ENCODE measurements around the gene PCNX1.

Gene PCNX1

DNA sequence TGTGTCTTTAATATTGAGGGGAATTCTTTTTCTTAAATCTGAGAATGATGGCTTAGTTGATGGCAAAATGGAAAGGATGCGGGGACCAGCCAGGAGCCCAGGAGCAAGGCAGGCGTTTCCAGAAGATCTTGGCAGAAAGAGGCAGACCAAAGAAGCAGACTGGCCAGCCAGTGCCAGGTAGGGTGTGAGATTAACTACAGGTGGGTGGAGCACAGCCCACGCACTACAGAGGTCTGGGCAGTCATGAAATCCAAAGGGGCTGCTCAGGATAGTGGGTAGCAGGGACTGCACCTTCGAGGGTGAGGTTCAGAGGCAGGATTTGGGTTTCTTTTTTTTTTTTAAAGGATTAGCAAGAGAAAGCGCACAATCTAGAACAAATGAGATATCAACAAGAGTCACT is 17.7 kb upstream of the PCNX1 start:
- DNase-seq (ENCODE audit: low spot score), result no peak

DNA sequence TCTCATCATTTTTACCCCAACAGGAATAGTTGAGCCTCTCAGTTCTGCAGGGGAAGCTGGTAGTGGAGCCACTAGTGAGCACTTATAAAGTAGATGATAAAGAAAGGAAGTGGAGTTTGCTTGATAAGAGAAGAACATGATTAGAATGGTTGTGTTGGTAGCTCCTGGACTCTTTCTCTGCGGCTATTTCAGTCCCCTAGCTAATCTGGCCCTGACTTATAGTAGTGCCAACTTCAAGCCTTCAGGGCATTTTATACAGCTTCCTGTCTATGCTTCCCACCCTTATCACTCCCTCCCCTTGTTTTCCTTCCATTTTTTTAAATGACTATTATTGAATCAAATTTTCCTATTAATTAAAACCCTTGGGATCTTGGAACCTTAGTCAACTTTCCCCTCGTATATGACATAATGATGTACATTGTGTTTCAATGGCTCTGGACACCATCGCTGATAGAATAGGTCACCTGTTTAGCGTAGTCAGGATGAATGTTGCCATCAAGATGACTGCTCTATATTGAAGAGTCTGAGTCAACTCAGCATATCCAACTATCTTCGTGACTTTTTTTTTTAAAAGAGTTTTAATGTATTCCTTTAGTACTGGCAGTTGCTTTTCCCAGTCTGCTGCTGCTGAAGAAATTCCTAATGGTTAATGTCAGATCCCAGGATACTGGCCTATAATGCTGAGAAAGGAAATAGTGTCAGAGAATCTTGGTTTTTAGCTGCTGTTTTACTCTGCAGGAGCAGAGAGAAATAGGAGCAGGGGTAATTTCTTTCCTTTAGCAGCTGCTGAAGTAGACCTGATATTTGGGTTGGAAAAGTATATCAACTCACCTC is 16.2 kb upstream of the PCNX1 start:
- no peak for DNase-seq (ENCODE audit: low spot score)

DNA sequence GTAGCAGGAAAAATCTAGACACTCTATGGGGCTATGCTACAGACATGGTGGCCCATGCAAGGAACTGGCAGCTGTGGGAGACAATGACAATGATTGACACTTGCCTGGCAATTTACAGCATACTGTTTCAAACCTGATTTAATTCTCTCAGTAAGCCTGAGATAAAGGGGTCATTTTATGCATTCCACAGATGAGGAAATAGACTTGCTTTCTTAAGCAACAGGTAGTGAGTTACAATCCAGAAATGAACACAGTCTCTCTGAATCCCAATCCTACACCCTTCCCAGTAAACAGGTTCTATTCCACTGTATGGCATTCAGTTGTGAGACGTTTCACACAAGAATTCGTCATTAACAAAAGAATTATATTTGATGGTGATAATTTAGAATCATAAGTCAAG is 15.5 kb upstream of the PCNX1 start:
- no peak for DNase-seq (ENCODE audit: low spot score)

DNA sequence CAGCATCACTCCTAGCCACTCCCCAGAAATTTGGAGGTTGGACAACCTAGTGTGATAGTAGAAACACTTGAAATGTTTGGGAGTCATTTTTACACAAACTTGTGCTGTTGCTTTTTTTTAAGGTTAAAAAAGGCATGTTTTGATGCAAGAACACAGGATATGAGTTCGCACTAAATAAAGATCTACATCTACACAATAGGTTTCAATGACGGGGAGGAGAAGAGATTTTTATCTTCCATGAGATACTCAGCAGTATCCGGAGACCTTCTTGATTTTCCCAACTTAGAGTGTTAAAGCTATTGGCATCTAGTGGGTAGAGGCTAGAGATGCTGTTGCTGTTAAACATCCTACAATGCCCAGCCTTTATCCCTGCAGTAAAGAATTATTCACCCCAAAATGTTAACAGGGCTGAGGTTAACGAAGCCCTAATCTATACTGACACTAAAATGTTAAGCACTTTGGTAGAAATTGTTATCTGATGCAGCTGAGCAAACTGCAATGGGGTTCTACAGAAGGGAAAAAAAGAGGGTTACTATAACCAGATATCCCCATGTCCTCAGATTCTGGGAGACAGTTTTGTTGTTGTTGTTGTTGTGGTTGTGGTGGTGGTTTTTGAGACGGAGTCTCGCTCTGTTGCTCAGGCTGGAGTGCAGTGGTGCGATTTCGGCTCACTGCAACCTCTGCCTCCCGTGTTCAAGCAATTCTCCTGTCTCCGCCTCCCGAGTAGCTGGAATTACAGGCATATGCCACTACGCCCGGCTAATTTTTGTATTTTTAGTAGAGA is 14.0 kb upstream of the PCNX1 start:
- no peak for DNase-seq (ENCODE audit: low spot score)

DNA sequence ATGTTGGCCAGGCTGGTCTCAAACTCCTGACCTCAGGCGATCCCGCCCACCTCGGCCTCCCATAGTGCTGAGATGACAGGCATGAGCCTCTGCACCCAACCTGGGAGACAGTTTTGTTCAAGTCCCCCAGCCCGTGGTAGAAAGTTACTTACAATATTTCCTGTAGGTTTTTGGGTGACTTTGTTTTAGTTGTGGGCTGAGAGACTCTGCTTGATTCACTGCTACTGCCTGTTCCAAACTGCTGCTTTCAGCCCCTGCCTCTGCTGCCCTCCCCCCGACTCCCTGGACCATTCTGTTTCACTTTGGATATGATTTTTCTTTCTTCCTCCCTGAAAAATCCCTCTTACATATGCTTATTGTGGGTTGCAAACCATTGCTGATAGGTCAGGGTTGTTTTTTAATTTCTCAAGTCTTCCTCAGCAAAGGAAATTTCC is 13.4 kb upstream of the PCNX1 start:
- DNase-seq (ENCODE audit: low spot score), result no peak

DNA sequence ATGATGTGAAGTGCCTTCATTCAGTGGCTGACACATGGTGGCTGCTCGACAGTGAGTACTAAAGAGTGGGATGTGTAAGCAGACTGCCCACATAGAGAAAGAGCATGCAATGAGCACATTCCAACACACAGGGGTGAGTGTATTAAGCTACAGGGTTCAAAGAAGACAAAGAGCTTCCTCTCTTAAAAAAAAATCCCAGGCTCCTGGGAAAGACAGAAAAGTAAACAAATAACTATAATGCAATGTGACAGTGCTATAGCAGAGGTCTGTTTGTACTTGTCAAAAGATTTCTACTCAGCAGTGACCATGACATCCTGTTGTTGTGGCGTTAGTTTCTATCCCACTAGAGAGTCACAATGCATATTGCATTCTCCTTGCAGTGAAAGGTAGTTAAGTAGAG is 12.4 kb upstream of the PCNX1 start:
- no peak for DNase-seq (ENCODE audit: low spot score)

DNA sequence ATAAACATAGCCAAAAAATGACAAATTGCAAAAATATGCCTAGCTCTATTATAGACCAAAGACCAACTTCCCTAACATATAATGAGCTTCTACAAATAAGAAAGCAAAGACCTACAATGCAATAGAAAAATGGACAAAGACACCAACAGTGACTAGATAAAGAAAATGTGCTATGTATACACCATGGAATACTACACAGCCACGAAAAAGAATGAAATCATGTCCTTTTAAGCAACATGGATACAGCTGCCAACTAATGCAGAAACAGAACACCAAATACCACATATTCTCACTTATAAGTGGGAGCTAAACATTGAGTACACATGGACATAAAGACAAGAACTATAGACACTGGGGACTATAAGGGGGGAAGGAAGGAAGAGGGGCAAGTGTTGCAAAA is 10.9 kb upstream of the PCNX1 start:
- no peak for DNase-seq (ENCODE audit: low spot score)

DNA sequence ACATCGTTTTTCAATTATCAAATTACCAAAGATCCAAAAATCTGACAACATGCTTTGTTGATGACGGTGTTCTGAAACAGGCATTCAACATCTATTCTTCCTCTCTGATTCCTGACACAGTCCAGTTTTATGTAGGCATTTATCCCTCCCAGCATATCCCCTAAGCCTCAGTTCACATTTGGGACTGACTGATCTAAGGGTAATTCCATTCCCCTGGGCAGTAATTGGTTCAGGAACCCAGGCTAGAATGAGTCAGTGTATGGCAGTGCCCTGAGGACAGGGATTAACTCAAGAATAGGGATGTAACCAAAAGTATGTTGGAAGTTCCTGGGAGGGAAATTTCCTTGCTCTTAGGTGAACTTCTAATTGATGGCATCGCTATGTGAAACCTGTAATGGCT is 10.3 kb upstream of the PCNX1 start:
- DNase-seq (ENCODE audit: low spot score), result no peak

DNA sequence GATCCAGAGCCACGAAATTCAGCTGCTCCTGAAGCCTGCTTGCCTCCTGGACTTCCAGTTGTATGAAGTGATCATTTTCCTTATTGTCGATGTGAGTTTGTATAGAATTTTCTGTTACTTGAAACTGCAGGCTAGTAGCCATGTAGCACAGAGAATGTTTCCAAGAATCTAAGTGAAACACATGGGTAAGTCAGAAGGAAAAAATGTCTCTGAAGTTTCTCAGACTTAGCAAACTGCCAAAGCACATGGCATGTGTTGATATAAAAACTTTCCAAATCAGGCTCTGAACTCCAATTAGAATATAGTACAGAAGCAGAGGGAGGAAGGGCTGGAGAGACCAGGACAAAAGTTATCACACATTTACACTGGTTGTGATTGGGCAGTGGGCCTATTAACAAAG is 9.8 kb upstream of the PCNX1 start:
- no peak for DNase-seq (ENCODE audit: low spot score)

DNA sequence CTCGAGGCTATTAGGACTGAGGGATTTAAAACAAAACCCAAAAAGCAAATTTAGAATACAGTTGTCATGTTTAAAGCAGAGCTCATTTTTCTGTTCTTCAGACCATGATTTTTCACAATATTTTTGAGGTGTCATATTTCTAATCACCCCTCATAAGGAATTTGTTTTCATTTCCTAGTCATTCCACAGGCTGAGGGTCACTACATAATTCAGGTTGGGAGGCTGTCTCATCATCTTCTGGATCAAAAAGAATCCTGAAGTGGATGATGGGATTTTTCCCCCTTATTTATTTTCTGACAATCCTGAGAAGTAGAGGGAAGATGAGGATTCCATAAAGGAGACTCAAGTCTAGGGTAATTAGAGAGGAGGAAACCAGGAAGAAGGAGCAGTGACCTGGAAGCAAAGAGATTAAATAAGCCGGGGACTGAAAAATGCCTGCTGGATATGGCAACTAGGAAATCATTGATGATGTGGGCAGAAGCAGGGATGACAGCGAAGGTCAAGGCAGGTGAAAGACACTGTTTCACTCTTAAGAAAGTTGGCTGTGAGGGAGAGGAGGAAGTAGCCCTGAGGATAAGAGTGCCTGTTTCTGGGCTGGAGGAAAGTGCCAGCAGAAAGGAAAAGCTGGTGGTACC is 9.0 kb upstream of the PCNX1 start:
- DNase-seq (ENCODE audit: low spot score), result no peak

DNA sequence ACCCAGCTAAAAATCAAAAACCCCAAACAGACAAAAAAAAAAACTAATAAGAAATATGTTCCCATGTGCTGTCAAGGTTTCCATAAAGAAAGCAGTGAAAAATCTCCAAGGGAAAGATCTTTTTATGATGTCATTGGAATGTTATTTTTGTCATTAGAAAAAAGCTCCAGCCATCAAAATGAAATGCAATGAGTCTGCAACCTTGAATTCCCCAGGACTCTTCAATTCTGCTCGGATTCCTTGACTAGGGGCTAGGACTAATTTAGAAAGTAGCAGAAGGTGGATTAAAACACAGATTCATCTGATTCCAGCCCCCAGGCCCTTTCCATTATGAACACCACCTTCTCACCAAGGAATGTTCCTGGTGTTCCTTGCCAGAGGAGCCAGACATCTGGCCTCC is 6.0 kb upstream of the PCNX1 start:
- DNase-seq (ENCODE audit: low spot score), result no peak

DNA sequence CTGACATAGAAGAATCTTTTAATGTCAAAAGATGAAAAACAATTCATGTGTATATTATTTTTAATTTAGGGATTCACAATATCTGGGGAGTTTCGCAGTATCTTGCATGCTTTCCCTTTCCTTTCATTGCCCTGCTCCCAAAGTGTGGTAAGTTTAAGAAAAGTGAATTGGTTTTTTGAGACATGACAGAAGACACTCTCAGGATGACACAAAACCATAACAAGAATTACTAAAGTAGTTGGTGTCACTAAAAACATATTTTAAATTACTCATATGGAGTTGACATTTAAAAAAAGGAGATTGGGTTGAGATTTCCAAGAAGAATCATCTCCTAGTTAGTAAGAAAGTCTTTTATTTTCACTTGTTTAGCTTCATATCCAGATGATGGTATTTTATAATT is 5.1 kb upstream of the PCNX1 start:
- no peak for DNase-seq (ENCODE audit: low spot score)

DNA sequence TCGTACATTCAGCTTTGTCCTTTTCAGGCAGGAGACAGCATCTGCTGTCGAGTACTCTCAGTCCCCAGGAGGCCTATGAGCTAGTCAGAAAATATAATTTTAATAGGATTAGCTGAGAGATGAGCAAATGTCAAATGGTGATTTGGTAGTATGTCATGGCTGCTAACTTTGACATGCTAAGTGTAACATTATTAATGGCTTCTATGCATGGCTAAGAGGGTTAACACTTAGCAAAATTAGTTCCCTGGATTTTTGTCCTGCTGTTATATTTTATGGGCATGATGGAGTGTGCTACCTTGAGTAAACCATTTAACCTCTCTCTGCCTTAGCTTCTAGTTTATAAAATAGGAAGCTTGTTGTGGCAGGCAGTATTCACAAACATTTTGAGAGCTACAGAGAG is 2.9 kb upstream of the PCNX1 start:
- DNase-seq (ENCODE audit: low spot score), result no peak

DNA sequence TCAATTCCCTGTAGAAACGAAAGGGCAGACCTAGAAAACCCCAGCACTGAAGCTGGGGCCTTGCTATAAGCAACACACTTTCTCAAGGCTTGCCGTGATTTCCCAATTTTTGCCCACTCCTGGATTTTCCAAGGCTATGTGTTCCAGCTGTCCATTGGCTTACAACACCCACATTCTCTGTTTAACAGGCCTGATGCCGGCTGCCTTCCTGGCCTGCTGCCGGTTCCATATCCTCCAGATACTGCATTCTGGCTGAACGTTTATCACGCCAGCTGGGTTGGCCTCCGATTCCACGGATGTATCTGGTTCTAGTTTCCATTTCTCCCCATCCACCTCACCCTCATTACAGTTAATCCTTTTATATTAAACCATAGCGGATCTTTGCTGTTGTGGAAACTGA is 2.0 kb upstream of the PCNX1 start:
- no peak for DNase-seq (ENCODE audit: low spot score)

DNA sequence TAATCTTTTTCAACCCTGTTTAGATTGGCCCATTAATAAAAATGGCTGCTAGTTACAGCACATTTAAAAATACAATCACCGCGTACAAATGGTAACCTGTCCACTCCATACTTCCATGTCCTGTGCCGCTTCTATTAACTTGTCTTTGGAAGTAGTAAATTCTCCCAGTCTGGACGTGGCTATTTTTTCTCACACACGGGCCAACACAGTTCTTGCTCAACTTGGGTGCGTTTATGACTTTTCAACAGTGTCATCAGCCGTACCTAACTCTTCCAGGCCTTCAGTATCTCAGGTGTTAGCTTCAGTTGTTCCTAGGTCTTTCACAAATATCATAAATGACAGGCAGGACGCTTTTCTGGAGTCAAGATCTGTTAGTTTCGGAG is 475 bp upstream of the PCNX1 start:
- peak; percentile 30 for DNase-seq (ENCODE audit: low spot score)

DNA sequence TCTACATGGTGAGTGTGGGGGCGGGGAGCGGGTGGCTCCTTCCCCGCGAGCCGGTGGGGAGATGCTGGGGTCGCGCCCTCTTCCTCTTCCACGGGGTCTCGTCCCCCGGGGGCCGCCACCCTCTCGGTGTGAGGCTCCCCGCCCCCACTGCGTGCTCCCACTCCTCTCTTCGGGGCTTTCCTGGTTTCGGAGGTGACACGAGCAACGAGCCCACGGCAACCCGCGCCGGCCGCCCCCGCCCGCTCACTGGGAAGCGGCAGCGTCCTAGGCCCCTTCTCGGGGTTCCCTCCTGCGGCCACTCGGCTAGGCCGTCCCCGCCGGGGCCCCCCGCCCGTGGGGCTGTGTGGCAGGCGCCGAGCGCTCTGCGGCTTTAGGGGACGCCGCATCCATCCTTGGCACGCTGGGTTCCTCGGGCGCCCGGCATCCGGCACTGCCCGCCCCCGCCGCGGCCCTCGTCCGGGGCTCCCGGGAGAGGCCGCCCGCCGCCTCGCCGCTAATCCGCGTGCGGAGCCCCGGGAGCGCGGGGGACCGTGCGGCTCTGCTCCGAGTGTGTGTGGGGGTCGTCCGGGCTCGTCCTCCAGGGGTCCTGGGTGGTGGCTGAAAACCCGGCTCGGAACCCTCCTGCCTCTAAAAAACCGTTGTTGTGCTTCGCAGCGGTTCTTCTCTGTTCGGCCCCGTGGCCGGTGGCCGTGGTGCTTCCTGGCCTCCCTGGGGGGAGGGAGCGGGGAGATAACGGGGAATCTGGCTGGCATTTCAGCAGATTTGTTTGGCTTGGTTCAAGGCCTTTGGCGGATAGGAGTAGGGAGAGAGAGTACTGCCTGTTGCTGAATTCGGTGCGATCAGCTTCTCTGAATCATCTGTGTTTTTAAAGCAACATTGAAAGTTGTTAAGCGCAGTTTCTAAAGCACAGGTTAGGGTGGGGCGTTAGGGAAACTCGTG is 1.0 kb downstream of the PCNX1 start:
- peak; percentile 49 for DNase-seq (ENCODE audit: low spot score)

DNA sequence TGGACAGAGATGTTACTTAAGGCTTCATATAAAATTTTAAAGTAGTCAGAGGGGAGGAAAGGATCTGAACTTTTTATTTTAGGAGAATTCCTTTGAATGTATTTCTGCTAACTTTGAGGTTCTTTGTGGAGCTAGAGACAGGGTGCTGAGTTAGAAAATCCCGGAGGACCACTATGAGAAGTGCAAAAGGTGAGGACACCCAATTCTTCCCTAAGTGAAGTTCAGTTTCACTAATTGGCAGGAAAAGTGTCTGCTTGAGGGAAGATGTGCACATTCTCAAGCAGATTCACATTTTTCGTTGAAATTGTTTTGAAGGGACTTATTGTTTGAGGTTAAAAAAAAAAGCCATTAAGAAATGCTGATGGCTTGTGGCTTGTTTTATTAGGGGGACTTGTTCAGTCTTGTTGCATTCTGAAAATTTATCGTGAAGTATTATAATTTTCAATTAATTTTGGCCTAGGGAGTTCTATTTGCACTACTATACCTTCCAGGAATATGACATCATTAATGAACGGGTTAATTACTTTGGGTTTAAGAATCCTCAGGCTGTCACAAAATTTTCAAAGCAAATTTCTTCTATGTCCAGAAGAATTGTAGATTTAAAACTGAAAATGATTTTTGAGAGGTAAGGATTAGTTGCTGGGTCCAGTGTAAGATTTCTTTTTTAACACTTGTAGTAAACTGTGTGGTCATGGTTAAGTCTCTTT is 1.8 kb downstream of the PCNX1 start:
- no peak for DNase-seq (ENCODE audit: low spot score)

DNA sequence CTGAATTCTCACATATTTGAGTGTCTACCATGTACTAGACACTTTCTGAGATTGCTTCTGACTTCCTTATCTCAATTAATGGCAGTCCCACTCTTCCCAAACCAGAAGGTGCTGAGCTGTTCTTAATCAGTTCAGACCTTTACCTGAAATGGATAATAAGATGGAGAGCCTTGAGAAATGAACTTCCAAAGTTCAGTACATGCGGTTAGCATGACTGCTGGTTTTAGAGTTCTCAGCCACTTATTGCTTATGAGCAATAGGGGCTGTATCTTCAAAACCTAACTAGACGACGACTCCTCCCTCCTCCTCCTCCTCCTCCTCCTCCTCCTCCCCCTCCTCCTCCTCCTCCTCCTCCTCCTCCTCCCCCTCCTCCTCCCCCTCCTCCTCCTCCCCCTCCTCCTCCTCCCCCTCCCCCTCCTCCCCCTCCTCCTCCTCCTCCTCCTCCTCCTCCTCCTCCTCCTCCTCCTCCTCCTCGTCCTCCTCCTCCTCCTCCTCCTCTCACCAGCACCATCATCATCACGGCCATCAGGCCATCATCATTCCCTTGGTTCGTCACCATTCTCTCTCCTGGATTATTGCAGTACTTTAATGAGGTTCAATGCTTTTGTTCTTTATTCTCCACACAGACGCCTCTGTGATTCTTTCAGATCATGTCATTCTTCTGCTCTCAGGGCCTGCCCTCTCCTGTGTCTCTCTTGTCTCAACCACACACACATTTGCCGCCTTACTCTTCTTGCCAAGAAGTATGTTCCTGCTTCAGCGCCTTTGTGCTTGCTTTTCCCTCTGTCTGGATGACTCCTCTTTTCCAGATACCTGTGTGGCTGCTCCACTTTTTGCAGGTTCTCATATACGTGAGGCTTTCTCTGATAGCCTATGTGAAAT is 2.7 kb downstream of the PCNX1 start:
- DNase-seq (ENCODE audit: low spot score), result no peak

DNA sequence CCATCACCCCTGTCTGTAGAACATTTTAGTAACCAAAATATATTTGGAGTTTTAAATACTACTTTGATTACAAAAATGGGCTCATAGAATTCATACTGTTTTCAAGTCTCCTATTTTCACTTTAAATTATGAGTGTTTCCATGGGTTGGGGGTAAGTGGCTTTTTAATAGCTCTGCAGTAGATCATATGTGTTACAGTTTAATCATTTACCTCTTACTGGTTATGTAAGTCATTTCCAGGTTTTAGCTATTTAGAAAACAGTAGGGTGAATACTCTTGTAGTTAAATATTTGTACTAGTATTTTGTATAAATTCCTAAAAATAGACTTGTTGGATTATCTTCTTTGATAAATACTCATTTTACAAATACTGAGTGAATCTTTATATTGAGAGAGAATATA is 8.2 kb downstream of the PCNX1 start:
- DNase-seq (ENCODE audit: low spot score), result no peak

DNA sequence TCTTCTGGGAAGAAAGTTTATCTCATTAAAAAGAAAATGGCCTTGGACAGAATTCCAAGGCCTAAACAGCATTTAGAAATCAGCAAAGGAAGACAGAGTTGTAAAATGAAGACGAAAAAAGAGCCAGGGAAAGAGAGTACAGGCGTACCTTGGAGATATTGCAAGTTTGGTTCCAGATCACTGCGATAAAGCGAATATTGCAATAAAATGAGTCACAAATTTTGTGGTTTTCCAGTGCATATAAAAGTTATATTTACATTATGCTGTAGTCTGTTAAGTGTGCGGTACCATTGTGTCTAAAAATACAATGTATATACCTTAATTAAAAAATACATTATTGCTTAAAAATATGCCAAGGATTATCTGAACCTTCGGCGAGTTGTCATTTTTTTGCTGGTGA is 9.0 kb downstream of the PCNX1 start:
- DNase-seq (ENCODE audit: low spot score), result no peak
